ENCODE measurements around the gene ZNF134. TPM values are rescaled to one million over a fixed set of nuclear protein-coding genes. Genes with fewer than 3 reads are reported as not detected.

The ZNF134 gene
- total RNA-seq, 1 experiment from 2014 or later = 18.9 TPM

DNA sequence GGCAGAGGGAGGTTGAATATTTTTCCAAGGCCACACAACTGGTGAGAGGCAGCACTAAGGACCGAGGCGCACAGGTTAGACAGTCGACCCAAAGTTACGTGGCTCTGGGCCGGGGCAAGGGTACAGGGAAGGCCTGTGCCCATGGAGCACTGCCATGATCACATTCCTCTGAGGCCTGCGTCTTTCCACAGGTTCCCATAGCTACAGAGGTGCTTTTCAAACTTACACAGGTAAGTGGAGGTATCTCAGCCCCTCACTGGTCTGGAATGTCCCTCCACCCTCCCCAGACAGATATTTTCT, 19.7 kb downstream of the ZNF134 start:
- H3K9me3 ChIP-seq (ENCODE audit: control insufficient read depth, insufficient read depth, low read depth, low read length) = peaks cover 24% of the 10 kb centered on the region; the same call in 1 of the 2 replicates
- 0 out of 2 replicates have a peak, but pooled peaks have one; percentile 7 for ATAC-seq
- in situ Hi-C loops (cut with HindIII; ENCODE audit: low pct_unique_long_range_greater_than_20kb, low sequenced_read_pairs) (no loop called here), intact Hi-C loops (cut with micrococcal nuclease; ENCODE audit: unreplicated experiment) (no loop called here)
- ChIA-PET CTCF (no interaction called here), POLR2A (interaction anchor here (0.6 kb wide), 1 partner anchor 64 kb away, joined by 5 read pairs; no protein-coding TSS in a partner anchor)
- no peaks in the 10 kb centered on the region for H3K27me3 ChIP-seq (ENCODE audit: control insufficient read depth, insufficient read depth, low read length)
- H3K4me1 ChIP-seq (ENCODE audit: control insufficient read depth, insufficient read depth, low read length) = peaks cover 5% of the 10 kb centered on the region; the same call in 1 of the 2 replicates
- BruUV-seq (replicated peaks) = no TSS peak
- TF ChIP-seq TCF7L2 (IDR thresholded peaks at IDR 0.05; ENCODE audit: low read depth, low read length) = no peak
- no peak for DNase-seq (ENCODE audit: low read depth, low spot score)
- H3K4me3 ChIP-seq (ENCODE audit: low read depth in 2 of 2, low read length in 2 of 2) = peak overlapping the region; percentile 75 to 90
- peak overlapping the region; percentile 78 for H3K27ac ChIP-seq (ENCODE audit: low read length)
- H3K36me3 ChIP-seq (ENCODE audit: control insufficient read depth, insufficient read depth, low read length) = no peaks in the 10 kb centered on the region; the same call in 1 of the 2 replicates

DNA sequence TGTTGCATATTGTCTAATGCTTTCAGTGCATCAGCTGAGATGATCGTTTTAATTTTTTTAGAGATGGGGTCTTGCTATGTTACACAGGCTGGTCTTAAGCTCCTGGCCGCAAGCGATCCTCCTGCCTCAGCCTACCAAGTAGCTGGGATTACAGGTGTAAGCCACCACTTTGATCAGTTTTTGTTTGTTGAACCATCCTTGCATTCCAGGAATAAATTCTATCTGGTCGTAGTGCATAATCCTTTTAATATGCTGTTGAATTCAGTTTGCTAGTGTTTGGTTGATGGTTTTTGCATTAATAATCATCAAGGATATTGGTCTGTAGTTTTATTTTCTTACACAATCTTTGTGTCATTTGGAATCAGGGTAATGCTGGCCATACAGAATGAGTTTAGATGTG, 23.3 kb downstream of the ZNF134 start:
- no peak overlapping the region for H3K27ac ChIP-seq (ENCODE audit: low read length)
- in situ Hi-C loops (cut with HindIII; ENCODE audit: low pct_unique_long_range_greater_than_20kb, low sequenced_read_pairs) = no loop called here
- TF ChIP-seq TCF7L2 (IDR thresholded peaks at IDR 0.05; ENCODE audit: low read depth, low read length) = no peak
- no peak for TF ChIP-seq SIN3A (IDR thresholded peaks at IDR 0.05; ENCODE audit: borderline replicate concordance, insufficient read depth, low read depth, low read length)
- TF ChIP-seq, protein P1, sequence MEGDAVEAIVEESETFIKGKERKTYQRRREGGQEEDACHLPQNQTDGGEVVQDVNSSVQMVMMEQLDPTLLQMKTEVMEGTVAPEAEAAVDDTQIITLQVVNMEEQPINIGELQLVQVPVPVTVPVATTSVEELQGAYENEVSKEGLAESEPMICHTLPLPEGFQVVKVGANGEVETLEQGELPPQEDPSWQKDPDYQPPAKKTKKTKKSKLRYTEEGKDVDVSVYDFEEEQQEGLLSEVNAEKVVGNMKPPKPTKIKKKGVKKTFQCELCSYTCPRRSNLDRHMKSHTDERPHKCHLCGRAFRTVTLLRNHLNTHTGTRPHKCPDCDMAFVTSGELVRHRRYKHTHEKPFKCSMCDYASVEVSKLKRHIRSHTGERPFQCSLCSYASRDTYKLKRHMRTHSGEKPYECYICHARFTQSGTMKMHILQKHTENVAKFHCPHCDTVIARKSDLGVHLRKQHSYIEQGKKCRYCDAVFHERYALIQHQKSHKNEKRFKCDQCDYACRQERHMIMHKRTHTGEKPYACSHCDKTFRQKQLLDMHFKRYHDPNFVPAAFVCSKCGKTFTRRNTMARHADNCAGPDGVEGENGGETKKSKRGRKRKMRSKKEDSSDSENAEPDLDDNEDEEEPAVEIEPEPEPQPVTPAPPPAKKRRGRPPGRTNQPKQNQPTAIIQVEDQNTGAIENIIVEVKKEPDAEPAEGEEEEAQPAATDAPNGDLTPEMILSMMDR (IDR thresholded peaks at IDR 0.05) = no peak
- no peak for TF ChIP-seq POLR2AphosphoS5 (IDR thresholded peaks at IDR 0.05; ENCODE audit: low read depth, low read length)
- TF ChIP-seq, protein P2, sequence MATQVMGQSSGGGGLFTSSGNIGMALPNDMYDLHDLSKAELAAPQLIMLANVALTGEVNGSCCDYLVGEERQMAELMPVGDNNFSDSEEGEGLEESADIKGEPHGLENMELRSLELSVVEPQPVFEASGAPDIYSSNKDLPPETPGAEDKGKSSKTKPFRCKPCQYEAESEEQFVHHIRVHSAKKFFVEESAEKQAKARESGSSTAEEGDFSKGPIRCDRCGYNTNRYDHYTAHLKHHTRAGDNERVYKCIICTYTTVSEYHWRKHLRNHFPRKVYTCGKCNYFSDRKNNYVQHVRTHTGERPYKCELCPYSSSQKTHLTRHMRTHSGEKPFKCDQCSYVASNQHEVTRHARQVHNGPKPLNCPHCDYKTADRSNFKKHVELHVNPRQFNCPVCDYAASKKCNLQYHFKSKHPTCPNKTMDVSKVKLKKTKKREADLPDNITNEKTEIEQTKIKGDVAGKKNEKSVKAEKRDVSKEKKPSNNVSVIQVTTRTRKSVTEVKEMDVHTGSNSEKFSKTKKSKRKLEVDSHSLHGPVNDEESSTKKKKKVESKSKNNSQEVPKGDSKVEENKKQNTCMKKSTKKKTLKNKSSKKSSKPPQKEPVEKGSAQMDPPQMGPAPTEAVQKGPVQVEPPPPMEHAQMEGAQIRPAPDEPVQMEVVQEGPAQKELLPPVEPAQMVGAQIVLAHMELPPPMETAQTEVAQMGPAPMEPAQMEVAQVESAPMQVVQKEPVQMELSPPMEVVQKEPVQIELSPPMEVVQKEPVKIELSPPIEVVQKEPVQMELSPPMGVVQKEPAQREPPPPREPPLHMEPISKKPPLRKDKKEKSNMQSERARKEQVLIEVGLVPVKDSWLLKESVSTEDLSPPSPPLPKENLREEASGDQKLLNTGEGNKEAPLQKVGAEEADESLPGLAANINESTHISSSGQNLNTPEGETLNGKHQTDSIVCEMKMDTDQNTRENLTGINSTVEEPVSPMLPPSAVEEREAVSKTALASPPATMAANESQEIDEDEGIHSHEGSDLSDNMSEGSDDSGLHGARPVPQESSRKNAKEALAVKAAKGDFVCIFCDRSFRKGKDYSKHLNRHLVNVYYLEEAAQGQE (IDR thresholded peaks at IDR 0.05; ENCODE audit: insufficient read depth in 1 of 2, low read depth in 2 of 2, low read length in 1 of 2) = no peak
- ATAC-seq (no peak), DNase-seq (ENCODE audit: low read depth, low spot score) (no peak)
- H3K4me1 ChIP-seq (ENCODE audit: control insufficient read depth, insufficient read depth, low read length) = peaks cover 5% of the 10 kb centered on the region; the same call in 1 of the 2 replicates
- no TSS peak for BruUV-seq (replicated peaks)
- H3K9me3 ChIP-seq (ENCODE audit: control insufficient read depth, insufficient read depth, low read depth, low read length) = peaks cover 58% of the 10 kb centered on the region
- no peaks in the 10 kb centered on the region for H3K27me3 ChIP-seq (ENCODE audit: control insufficient read depth, insufficient read depth, low read length)
- CTCF ChIA-PET = no interaction called here
- POLR2A ChIA-PET = no interaction called here
- peaks cover 2% of the 10 kb centered on the region for H3K36me3 ChIP-seq (ENCODE audit: control insufficient read depth, insufficient read depth, low read length)
- intact Hi-C loops (cut with micrococcal nuclease; ENCODE audit: unreplicated experiment) = no loop called here
- H3K4me3 ChIP-seq (ENCODE audit: low read depth in 2 of 2, low read length in 2 of 2) = no peak overlapping the region

DNA sequence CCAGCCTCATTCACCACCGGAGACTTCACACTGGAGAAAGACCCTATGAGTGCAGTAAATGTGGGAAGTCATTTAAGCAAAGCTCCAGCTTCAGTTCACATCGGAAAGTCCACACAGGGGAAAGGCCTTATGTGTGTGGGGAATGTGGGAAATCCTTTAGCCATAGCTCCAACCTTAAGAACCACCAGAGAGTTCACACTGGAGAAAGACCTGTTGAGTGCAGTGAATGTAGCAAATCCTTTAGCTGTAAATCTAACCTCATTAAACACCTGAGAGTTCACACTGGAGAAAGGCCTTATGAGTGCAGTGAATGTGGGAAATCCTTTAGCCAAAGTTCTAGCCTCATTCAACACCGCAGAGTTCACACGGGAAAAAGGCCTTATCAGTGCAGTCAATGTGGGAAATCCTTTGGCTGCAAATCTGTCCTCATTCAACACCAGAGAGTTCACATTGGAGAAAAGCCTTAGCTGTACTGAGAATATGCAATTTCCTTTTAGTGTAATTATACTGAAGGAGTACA, 27.7 kb downstream of the ZNF134 start:
- ChIA-PET POLR2A (interaction anchor here (0.8 kb wide), 1 partner anchor 41 kb away, joined by 6 read pairs; no protein-coding TSS in a partner anchor), CTCF (no interaction called here)
- H3K36me3 ChIP-seq (ENCODE audit: control insufficient read depth, insufficient read depth, low read length) = peaks cover 2% of the 10 kb centered on the region; the same call in 1 of the 2 replicates
- intact Hi-C loops (cut with micrococcal nuclease; ENCODE audit: unreplicated experiment) = no loop called here
- TF ChIP-seq TCF7L2 (IDR thresholded peaks at IDR 0.05; ENCODE audit: low read depth, low read length) (no peak), SIN3A (IDR thresholded peaks at IDR 0.05; ENCODE audit: borderline replicate concordance, insufficient read depth, low read depth, low read length) (no peak), POLR2AphosphoS5 (IDR thresholded peaks at IDR 0.05; ENCODE audit: low read depth, low read length) (no peak)
- TF ChIP-seq, protein P2 (IDR thresholded peaks at IDR 0.05; ENCODE audit: insufficient read depth in 1 of 2, low read depth in 2 of 2, low read length in 1 of 2) = no peak
- TF ChIP-seq, protein P1 (IDR thresholded peaks at IDR 0.05) = no peak
- no peak overlapping the region for H3K4me3 ChIP-seq (ENCODE audit: low read depth in 2 of 2, low read length in 2 of 2)
- H3K27ac ChIP-seq (ENCODE audit: low read length) = no peak overlapping the region
- H3K27me3 ChIP-seq (ENCODE audit: control insufficient read depth, insufficient read depth, low read length) = no peaks in the 10 kb centered on the region
- DNase-seq (ENCODE audit: low read depth, low spot score) (no peak), ATAC-seq (no peak)
- no TSS peak for BruUV-seq (replicated peaks)
- H3K9me3 ChIP-seq (ENCODE audit: control insufficient read depth, insufficient read depth, low read depth, low read length) = peaks cover 57% of the 10 kb centered on the region
- no peaks in the 10 kb centered on the region for H3K4me1 ChIP-seq (ENCODE audit: control insufficient read depth, insufficient read depth, low read length)
- in situ Hi-C loops (cut with HindIII; ENCODE audit: low pct_unique_long_range_greater_than_20kb, low sequenced_read_pairs) = no loop called here

Measured in Panc1 (cell line).